HG02610 (cell line): ENCODE measurements around the gene FUT7.

Experiments used
- ATAC-seq: cut with Tn5 transposase; IDR thresholded peaks from one replicate; pipeline ENCODE4 v1.9.1; 2021; ENCODE audit warnings: mild to moderate bottlenecking, moderate library complexity; ENCODE audit not compliant: unreplicated experiment

Gene FUT7, protein sequence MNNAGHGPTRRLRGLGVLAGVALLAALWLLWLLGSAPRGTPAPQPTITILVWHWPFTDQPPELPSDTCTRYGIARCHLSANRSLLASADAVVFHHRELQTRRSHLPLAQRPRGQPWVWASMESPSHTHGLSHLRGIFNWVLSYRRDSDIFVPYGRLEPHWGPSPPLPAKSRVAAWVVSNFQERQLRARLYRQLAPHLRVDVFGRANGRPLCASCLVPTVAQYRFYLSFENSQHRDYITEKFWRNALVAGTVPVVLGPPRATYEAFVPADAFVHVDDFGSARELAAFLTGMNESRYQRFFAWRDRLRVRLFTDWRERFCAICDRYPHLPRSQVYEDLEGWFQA

GRCh38 chr9:137031904-137032640 is at the start of gene FUT7:
Gene FUT7 (minus strand): TSS chr9:137032088. CDS start chr9:137031991, 97 bp downstream.
- no peak for ATAC-seq

DNA sequence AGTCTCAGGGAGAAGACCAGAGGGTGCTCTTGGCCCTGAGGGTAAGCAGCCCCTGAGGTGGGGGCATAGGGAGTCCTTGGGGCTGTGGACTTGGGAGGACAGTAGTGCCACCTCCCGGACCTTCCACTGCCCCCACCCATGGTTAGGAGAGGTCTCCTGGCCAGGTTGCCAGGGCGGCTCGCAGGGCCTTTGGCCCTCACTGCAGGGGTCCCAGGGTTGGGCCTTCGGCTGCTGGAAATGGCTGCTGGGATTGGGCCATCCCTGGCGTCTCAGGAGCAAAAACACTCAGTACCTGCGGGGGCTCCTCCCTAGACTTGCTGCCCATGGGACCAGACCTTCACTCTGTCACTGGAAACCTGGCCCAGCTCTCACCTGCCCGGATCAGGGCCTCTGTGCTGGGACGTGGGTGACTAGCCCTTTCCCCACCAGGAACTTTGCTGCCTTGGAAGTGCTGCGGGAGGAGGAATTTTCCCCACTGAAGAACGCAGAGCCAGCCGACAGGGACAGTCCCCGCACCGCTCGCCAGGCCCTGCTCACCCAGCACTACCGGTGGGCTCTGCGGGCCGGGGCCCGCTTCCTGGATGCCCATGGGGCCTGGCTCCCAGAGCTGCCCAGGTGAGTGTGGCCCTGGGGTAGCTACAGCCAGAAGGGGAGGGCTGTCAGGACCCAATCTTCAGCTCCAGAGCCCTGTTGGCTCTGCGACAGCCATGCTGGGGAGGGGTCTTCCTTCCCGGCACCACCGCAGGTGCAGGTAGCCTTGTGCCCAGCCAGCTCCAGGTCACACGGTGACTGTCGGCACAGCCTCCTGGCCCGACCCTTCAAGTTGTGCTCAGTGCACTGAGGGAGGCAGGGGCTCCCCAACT is 48.6 kb upstream of the FUT7 start:
- no peak for ATAC-seq

DNA sequence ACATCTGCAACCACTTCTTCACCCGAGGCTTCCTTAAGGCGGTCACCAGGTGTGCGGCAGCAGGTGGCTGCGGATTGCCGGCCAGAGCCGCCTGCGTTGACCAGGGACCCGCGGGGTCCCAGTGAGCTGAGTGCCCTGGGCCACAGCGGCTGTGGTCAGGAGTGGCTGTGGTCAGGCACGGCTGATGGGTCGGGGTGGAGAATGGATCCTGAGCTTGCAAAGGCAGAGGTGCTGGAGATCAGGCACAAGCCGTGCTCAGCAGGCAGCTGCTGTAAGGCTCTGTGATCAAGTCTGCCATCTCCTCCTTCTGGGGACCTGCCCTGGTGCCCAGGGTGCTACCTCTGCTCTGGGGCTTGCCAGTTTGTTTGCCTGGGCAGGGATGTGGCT is 47.5 kb upstream of the FUT7 start:
- ATAC-seq, result no peak

DNA sequence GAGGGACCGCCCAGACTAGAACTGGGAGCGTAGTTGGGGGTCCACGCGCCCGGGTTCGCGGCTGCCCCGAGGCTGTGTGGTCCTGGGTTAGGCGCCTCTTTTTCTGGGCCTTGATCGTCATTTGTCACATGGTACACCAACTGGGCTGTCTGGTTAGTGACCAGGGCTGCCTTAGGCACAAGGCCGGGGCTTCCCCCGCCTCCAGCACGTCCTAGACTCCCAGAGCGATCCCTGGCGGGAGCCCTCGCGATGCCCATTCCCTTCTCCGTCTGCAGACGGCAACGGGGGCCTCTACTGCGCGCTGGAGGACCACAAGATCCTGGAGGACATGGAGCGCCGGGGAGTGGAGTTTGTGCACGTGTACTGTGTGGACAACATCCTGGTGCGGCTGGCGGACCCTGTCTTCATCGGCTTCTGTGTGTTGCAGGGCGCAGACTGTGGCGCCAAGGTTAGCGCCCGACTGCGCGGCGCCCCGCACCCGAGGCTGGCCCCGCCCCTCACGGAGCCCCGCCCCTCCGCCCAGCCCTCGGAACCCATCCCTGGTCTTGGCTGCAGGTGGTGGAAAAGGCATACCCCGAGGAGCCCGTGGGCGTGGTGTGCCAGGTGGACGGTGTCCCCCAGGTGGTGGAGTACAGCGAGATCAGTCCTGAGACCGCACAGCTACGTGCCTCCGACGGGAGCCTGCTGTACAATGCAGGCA is 47.0 kb upstream of the FUT7 start:
- no peak for ATAC-seq

DNA sequence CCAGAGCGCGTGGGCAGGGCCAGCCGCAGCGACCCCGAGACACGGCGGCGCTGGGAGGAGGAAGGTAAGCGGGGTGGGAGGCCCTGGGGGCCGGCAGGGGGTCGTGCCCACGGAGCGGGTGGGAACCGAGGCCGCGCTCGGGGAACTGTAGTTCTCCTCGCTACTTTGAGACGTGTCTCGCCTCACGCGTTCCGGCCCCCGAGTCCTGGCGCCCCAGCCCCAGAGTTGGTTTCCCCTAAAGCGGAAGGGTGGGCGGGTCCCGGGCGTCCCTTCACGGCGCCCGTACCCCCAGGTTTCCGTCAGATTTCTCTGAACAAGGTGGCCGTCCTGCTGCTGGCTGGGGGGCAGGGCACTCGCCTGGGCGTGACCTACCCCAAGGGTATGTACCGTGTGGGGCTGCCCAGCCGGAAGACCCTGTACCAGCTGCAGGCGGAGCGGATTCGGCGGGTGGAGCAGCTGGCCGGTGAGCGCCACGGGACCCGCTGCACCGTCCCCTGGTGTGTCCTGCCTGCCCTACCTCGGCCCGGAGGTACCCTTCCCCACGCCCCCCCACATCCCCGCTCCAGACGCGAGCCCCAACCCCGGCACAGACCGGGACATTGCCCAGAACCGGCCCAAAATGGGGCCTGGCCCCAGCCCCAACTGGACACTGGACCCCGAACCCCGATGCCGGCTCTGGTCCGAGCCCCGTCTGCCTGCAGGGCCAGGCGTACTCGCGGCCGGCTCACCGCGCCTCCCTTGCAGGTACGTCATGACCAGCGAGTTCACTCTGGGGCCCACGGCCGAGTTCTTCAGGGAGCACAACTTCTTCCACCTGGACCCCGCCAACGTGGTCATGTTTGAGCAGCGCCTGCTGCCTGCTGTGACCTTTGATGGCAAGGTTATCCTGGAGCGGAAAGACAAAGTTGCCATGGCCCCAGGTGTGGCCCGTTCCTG is 46.1 kb upstream of the FUT7 start:
- no peak for ATAC-seq

GRCh38 chr9:137077010-137077747 is 45.3 kb upstream of the FUT7 start, which contains the start of gene UAP1L1:
Gene UAP1L1 (plus strand): TSS chr9:137077517. CDS start chr9:137077533, 16 bp downstream.
- no peak for ATAC-seq

GRCh38 chr9:137076636-137077009 is 44.7 kb upstream of the FUT7 start:
- ATAC-seq, result no peak

GRCh38 chr9:137075275-137075775 is 43.4 kb upstream of the FUT7 start:
- ATAC-seq, result no peak

- no peak for ATAC-seq
Measured at GRCh38 chr9:137074657-137075274, 42.9 kb upstream of the FUT7 start.

DNA sequence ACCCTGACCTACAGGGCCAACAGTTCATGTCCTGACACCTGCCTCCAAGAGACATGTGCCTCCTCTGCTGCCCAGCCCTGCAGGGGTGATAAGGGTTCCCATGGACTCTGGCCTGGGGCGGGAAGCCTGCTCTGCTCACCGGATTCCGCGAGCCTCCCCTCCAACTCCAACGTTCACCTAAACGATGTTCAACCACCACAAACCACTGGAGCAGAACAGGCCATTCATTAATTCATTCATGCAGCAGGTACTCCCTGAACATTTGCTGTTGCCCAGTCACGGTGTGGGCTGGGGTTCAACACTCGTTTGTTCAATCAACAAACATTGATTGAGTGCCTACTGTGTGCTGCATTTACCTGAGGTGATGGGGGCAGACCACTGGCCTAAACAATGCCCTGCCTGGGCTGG is 42.1 kb upstream of the FUT7 start:
- ATAC-seq, result no peak

- ATAC-seq, result no peak
Measured at GRCh38 chr9:137071282-137071681, 39.4 kb upstream of the FUT7 start.

GRCh38 chr9:137070906-137071275 is 39.0 kb upstream of the FUT7 start:
- no peak for ATAC-seq

DNA sequence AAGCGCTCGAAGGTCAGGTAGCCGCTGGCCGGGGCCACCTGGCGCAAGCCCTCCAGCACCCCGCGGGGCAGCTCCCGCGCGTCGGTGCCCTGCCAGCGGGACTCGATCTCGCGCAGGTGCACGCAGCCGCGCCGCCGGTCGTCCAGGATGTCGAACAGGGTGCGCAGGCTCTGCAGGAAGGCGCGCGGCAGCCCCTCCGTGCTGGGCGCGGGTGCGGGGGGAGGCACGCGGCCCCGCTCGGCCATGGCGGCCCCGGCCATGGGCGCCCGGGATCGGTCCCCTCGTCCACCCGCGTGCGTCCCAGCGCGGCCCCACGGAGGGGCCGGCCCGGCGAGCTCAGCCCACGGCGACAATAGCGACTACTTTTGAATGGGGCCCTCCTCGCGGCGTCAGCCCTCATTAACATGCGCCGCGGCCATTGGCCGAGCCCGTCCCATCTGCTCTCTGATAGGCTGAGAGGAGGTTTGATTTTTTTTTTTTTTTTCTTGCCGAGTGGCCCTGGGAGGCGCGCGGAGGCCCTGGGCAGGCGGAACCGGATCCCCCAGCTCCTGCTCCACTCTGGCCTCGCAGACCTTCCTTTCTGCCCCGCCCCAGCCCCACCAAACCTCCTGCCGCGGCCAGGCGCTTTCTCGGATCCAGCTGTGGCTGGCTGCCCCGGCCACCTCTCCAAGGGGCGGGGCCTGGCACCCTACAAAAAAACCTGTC is 38.5 kb upstream of the FUT7 start, which contains the start of gene SAPCD2:
SAPCD2 (minus strand) TSS at position 357 of the 705 bp plus-strand sequence; CDS start at position 260, 97 bp downstream.
- peak; percentile 57 for ATAC-seq

DNA sequence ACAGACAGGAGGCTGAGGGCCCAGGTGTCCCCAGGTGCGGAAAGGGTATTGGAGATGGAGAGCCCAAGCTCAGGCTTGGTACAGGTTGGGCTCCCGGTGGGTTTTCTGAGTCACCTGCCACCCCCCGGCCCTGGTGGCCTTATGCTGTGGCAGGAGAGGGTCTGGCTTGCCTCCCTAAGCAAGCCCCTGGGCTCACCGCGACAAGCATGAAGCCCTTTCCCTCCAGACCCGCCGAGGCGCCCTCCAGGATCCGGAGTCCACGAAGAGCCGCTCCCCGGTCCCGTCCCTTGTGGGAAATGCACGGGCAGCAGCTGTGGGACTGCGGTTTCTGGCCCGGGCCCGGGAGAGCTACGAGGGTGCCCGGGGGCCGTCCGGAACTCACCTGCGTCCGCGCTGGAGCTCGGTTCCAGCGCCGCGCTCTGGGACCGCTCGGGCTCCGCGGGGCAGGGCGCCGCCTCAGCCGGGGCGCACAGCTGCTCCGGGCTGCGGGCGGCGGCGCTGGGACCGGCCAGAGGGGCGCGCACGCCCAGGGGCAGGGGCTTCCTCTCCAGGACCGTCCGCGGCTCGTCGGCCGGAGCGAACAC is 37.7 kb upstream of the FUT7 start:
- ATAC-seq, result no peak

- no peak for ATAC-seq
Measured at GRCh38 chr9:137068539-137069507, 36.9 kb upstream of the FUT7 start.
